Prostate gland (tissue), 2 donors: ENCODE measurements around the gene FLVCR1. TPM values are rescaled to one million over a fixed set of nuclear protein-coding genes. Genes with fewer than 3 reads are reported as not detected.

ENCODE experiments used
- DNase-seq: peaks from one replicate; pipeline ENCODE4 v3.0.0-alpha.2; 2019; ENCODE audit warnings: low spot score
- H3K27ac ChIP-seq, 2 donors: fragments of 200-600 bp; sonication (generic); 2 replicates each; pipeline ENCODE4 v1.5.1; 2017 to 2019
- H3K27me3 ChIP-seq: fragments of 200-600 bp; sonication (generic); replicated peaks from 2 replicates; pipeline ENCODE4 v1.5.1; 2019; ENCODE audit not compliant: insufficient read depth
- H3K36me3 ChIP-seq, 2 donors: fragments of 200-600 bp; sonication (generic); 1 replicate in 1 of 2; 2 replicates in 1 of 2; pipeline versions ENCODE4 v1.5.1 to v1.8.1; 2017 to 2019
- H3K4me1 ChIP-seq: fragments of 200-600 bp; sonication (generic); replicated peaks from 2 replicates; pipeline ENCODE4 v1.5.1; 2019
- H3K4me3 ChIP-seq, 2 donors: fragments of 200-600 bp; sonication (generic); 2 replicates each; pipeline ENCODE4 v1.5.1; 2017 to 2019
- H3K9me3 ChIP-seq: fragments of 200-600 bp; sonication (generic); 2 replicates; pipeline ENCODE4 v1.5.1; 2017
- POLR2A ChIP-seq: fragments of 450-650 bp; IDR thresholded peaks from one replicate; pipeline ENCODE4 v1.6.1; 2016; ENCODE audit warnings: antibody characterized with exemption, mild to moderate bottlenecking
- POLR2AphosphoS5 ChIP-seq: sonication (generic); formaldehyde crosslinking; IDR thresholded peaks from one replicate; pipeline ENCODE4 v1.6.1; 2017; ENCODE audit warnings: antibody characterized with exemption
- WGBS: methylation state at CpG from one replicate; pipeline ENCODE4 v1.1.5; 2018; 5-methylcytosine and 5-hydroxymethylcytosine counted together
- intact Hi-C: fragments of 100-400 bp; cut with DNase I; formaldehyde crosslinking; loops from one replicate; pipeline ENCODE4 v1.14.2; 2022
- total RNA-seq, 2 donors: library from RNA; depleted of rRNA; stranded (reverse); fragments of >200 nt; gene quantifications; one replicate each; pipeline ENCODE4 v1.1.0, GENCODE V29; 2016
- TF ChIP-seq, protein P1 (sequence below), 4 experiments: fragments of 200-600 bp in 2 of 4; fragments of 450-650 bp in 2 of 4; sonication (generic) in 2 of 4; IDR thresholded peaks; 1 replicate in 3 of 4; 2 replicates in 1 of 4; pipeline ENCODE4 v1.5.1; 2016 to 2019; ENCODE audit warnings: antibody characterized with exemption in 4 of 4, mild to moderate bottlenecking in 2 of 4, moderate library complexity in 2 of 4

Gene FLVCR1
- total RNA-seq = 10 to 100 TPM; 11.1 to 13.4 TPM

DNA sequence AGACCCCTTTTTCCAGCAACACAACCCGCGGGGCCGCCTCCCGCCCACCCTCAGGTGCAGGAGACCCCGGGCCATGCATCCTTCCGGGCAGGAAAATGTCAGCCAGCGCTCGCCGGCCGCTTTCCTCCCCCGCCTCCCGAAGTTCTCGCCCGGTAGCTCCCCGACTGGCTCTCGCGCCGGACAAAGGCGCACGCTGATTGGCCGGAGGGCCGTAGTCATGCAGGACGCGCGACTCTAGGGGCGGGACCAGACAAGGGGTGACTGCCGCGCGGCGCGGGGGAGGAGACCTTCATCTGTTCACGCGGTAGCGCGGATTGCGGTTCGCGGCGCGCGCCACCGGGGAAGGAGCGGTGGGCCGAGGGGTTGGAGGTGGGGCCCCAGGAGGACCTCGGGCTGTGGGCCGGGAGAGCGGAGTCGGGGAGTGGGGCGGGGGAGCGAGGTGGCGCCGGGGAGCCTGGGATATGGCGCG is at the start of gene FLVCR1:
Gene FLVCR1 (plus strand): TSS at position 284 of the 469 bp plus-strand sequence. CDS start 178 bp downstream, at position 462.
- intact Hi-C loops = no loop called here
- under 1% methylated on average over 54 of the region's 54 CpGs for WGBS
- TF ChIP-seq, protein P1, sequence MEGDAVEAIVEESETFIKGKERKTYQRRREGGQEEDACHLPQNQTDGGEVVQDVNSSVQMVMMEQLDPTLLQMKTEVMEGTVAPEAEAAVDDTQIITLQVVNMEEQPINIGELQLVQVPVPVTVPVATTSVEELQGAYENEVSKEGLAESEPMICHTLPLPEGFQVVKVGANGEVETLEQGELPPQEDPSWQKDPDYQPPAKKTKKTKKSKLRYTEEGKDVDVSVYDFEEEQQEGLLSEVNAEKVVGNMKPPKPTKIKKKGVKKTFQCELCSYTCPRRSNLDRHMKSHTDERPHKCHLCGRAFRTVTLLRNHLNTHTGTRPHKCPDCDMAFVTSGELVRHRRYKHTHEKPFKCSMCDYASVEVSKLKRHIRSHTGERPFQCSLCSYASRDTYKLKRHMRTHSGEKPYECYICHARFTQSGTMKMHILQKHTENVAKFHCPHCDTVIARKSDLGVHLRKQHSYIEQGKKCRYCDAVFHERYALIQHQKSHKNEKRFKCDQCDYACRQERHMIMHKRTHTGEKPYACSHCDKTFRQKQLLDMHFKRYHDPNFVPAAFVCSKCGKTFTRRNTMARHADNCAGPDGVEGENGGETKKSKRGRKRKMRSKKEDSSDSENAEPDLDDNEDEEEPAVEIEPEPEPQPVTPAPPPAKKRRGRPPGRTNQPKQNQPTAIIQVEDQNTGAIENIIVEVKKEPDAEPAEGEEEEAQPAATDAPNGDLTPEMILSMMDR (IDR thresholded peaks at IDR 0.05) = peak in 1 of 4 experiments; percentile 15
- TF ChIP-seq POLR2AphosphoS5 (peak; percentile 91), POLR2A (peak; percentile 76)

DNA sequence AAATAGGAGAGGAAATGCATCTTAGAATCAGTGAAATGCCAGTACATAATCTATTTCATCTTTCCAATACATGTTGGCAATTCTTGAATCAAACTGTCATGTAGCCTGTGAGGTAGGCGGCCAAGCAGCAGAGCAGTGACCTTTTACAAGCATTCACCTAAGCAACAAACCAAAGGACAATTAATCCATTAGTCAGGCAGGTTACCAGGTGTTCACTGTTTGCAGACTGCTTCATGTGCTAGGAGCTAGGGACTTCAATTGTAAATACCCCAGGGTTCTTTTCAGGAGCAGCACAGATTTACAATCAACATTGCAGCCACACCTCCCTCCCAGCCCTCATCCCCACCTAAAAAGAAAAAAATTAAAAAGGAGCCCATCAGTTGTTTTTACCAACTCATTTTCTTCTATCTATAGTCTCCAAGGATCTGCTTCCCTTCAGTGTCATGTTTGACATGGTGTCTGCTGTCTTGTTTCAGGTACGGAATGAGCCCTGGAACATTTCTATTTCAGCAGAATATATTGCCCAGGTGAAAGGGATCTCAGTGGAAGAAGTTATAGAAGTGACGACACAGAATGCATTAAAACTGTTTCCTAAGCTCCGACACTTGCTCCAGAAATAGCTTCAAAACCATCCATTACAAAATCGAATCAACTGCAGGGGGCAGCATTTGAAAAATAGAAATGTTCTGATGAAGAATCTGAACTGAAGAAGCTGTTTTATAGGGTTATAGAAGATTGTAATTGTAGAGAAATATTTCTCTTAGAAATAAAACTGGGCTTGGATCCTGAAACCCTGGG is 43.3 kb upstream of the FLVCR1 start:
- no peak overlapping the region for H3K27ac ChIP-seq
- DNase-seq = peak; percentile 13
- WGBS = 56% methylated on average over 5 of the region's 5 CpGs

More for the DNA sequence above, at the start of gene FLVCR1:
- Histone ChIP-seq H3K36me3 (no peaks in the 10 kb centered on the region), H3K9me3 (no peaks in the 10 kb centered on the region), H3K27me3 (no peaks in the 10 kb centered on the region), H3K4me3 (peak within 1 kb of the TSS; percentile 75 to 98), H3K4me1 (peaks cover 3% of the 10 kb centered on the region), H3K27ac (peak within 1 kb of the TSS; percentile 85 to 91)
- peak; percentile 97 for DNase-seq

GRCh38 chr1:212816567-212817278 is 41.4 kb upstream of the FLVCR1 start:
- no peaks in the 10 kb centered on the region for H3K9me3 ChIP-seq
- H3K27me3 ChIP-seq = no peaks in the 10 kb centered on the region
- TF ChIP-seq POLR2A = no peak
- 63% methylated on average over 3 of the region's 3 CpGs for WGBS
- H3K4me1 ChIP-seq = no peaks in the 10 kb centered on the region
- no peak overlapping the region for H3K4me3 ChIP-seq
- intact Hi-C loops = loop anchor here (5.0 kb wide), 1 partner anchor 181 kb away; no protein-coding TSS in a partner anchor
- H3K36me3 ChIP-seq = no peaks in the 10 kb centered on the region
- no peak overlapping the region for H3K27ac ChIP-seq
- DNase-seq = no peak

More for the DNA sequence above, 43.3 kb upstream of the FLVCR1 start:
- Histone ChIP-seq H3K4me1 (no peaks in the 10 kb centered on the region), H3K36me3 (no peaks in the 10 kb centered on the region), H3K27me3 (no peaks in the 10 kb centered on the region), H3K9me3 (no peaks in the 10 kb centered on the region), H3K4me3 (no peak overlapping the region)
- TF ChIP-seq POLR2AphosphoS5 = no peak
- no peak for TF ChIP-seq POLR2A
- TF ChIP-seq, protein P1 (IDR thresholded peaks at IDR 0.05) = peak in 3 of 4 experiments; percentile 32 to 42 (median 40)
- intact Hi-C loops = loop anchor here (5.0 kb wide), 1 partner anchor 183 kb away; no protein-coding TSS in a partner anchor

GRCh38 chr1:212819726-212820125 is 38.3 kb upstream of the FLVCR1 start:
- H3K27me3 ChIP-seq = no peaks in the 10 kb centered on the region
- TF ChIP-seq, protein P1 (IDR thresholded peaks at IDR 0.05) = no peak
- TF ChIP-seq POLR2AphosphoS5 = no peak
- TF ChIP-seq POLR2A = no peak
- H3K36me3 ChIP-seq = no peaks in the 10 kb centered on the region
- no peaks in the 10 kb centered on the region for H3K9me3 ChIP-seq
- no peaks in the 10 kb centered on the region for H3K4me1 ChIP-seq
- no peak overlapping the region for H3K4me3 ChIP-seq
- intact Hi-C loops = loop anchor here (5.0 kb wide), 1 partner anchor 178 kb away; no protein-coding TSS in a partner anchor
- H3K27ac ChIP-seq = no peak overlapping the region
- DNase-seq = no peak
- WGBS = 24% methylated on average over 5 of the region's 5 CpGs

DNA sequence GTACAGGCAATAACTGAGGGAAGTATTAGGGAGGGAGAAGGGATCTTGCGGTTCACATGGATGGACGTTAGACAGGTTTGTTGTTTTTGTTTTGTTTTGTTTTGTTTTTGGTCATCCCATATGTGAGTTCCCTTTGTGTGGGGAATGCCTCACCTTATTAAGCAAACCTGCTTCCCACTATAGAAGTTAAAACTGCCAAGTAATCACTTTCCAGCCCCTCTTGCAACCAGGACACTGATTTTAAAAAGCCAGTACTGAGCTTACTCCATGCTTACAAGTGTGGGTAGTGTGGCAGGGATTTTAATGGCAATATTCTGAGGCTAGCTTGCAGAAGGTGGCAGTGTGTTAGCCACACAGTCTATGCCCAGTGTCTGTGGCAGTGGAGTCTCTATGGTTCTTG is 37.1 kb upstream of the FLVCR1 start:
- WGBS = 86% methylated on average over 2 of the region's 2 CpGs

More for the DNA sequence above, 37.1 kb upstream of the FLVCR1 start:
- TF ChIP-seq POLR2A = no peak
- no peak for TF ChIP-seq POLR2AphosphoS5
- TF ChIP-seq, protein P1 (IDR thresholded peaks at IDR 0.05) = no peak
- Histone ChIP-seq H3K27me3 (no peaks in the 10 kb centered on the region), H3K9me3 (no peaks in the 10 kb centered on the region), H3K4me3 (no peak overlapping the region), H3K4me1 (no peaks in the 10 kb centered on the region), H3K27ac (no peak overlapping the region), H3K36me3 (no peaks in the 10 kb centered on the region)
- no peak for DNase-seq
- intact Hi-C loops = no loop called here
